ENCODE results near the gene IFT88.

- TF ChIP-seq POLR2A (IDR thresholded peaks at IDR 0.05; ENCODE audit: low read depth, low read length) (no peak), POLR2AphosphoS5 (IDR thresholded peaks at IDR 0.05; ENCODE audit: low read depth, low read length) (no peak)
Measured at GRCh38 chr13:20652946-20653345, 86.0 kb downstream of the IFT88 start.
